Keratinocyte (primary cell): ENCODE measurements around the gene HPD.
A peak's percentile ranks its signal among the peaks of the same experiment; 100 is the strongest.

Source experiments
- EZH2 ChIP-seq: IDR thresholded peaks from one replicate; pipeline ENCODE4 v1.6.1; 2012; ENCODE audit warnings: inconsistent platforms, mild to moderate bottlenecking, low read length, moderate library complexity
- TF ChIP-seq, protein P1 (sequence below), 3 experiments: IDR thresholded peaks in 1 of 3; conservative IDR thresholded peaks in 1 of 3; optimal IDR thresholded peaks in 1 of 3; 2 replicates in 2 of 3; 3 replicates in 1 of 3; pipeline versions ENCODE3 to v1.5.1; 2011; ENCODE audit warnings: low read length in 3 of 3, mild to moderate bottlenecking in 3 of 3, moderate library complexity in 2 of 3, control low read depth in 1 of 3, inconsistent platforms in 1 of 3; ENCODE audit not compliant: insufficient read depth in 2 of 3; ENCODE audit errors: extremely low read depth in 1 of 3

- TF ChIP-seq, protein P1, sequence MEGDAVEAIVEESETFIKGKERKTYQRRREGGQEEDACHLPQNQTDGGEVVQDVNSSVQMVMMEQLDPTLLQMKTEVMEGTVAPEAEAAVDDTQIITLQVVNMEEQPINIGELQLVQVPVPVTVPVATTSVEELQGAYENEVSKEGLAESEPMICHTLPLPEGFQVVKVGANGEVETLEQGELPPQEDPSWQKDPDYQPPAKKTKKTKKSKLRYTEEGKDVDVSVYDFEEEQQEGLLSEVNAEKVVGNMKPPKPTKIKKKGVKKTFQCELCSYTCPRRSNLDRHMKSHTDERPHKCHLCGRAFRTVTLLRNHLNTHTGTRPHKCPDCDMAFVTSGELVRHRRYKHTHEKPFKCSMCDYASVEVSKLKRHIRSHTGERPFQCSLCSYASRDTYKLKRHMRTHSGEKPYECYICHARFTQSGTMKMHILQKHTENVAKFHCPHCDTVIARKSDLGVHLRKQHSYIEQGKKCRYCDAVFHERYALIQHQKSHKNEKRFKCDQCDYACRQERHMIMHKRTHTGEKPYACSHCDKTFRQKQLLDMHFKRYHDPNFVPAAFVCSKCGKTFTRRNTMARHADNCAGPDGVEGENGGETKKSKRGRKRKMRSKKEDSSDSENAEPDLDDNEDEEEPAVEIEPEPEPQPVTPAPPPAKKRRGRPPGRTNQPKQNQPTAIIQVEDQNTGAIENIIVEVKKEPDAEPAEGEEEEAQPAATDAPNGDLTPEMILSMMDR (optimal IDR thresholded peaks at IDR 0.05 in 1 of 3, IDR thresholded peaks at IDR 0.05 in 1 of 3, conservative IDR thresholded peaks at IDR 0.05 in 1 of 3; ENCODE audit: extremely low read depth in 1 of 3, insufficient read depth in 2 of 3, low read length in 3 of 3): peak in 1 of 3 experiments; percentile 21
- no peak for TF ChIP-seq EZH2
These were observed 35.4 kb downstream of the HPD start for GRCh38 chr12:121823101-121823726.
